ENCODE measurements around the gene NEXN. TPM values are rescaled to one million over a fixed set of nuclear protein-coding genes. Genes with fewer than 3 reads are reported as not detected.

The NEXN gene
- total RNA-seq, 2 donors from 2014 or later = 13.2 to 14.1 TPM

Other genes starting within 250 kb of the NEXN start
- 10 to 100 TPM; 38.9 to 60.8 TPM for gene ZZZ3, start 206.0 kb upstream of the NEXN start, total RNA-seq
- gene USP33, start 128.8 kb upstream of the NEXN start, total RNA-seq = 10 to 100 TPM; 46.2 to 49.9 TPM
- gene MIGA1, start 109.0 kb upstream of the NEXN start, total RNA-seq = 10 to 100 TPM; 16.2 to 19.3 TPM
- gene FUBP1, start 90.4 kb downstream of the NEXN start, total RNA-seq = 100 to 1,000 TPM; 109 to 126 TPM
- 10 to 100 TPM; 15.8 to 22.8 TPM for gene DNAJB4, start 116.3 kb downstream of the NEXN start, total RNA-seq
- 1 to 10 TPM; 2.0 to 2.2 TPM for gene GIPC2, start 157.3 kb downstream of the NEXN start, total RNA-seq

Measured in prostate gland (tissue), 2 donors.